Immature natural killer cell (primary cell): ENCODE data around the gene CCR8. TPM values are rescaled to one million over a fixed set of nuclear protein-coding genes. Genes with fewer than 3 reads are reported as not detected.

Source experiments
- DNase-seq, 3 donors: peaks; one replicate each; pipeline ENCODE4 v3.0.0; 2022; ENCODE audit warnings: mixed read lengths in 1 of 3
- H3K27ac Mint-ChIP-seq, 6 donors: one replicate each; pipeline ENCODE4 v1.8.0; 2020; ENCODE audit warnings: mixed read lengths in 6 of 6, mild to moderate bottlenecking in 5 of 6, inconsistent platforms in 4 of 6, moderate library complexity in 3 of 6
- H3K27me3 Mint-ChIP-seq, 3 donors: one replicate each; pipeline ENCODE4 v1.8.0; 2020 to 2021; ENCODE audit warnings: low read depth in 3 of 3, mild to moderate bottlenecking in 3 of 3, mixed read lengths in 3 of 3, moderate library complexity in 3 of 3, inconsistent platforms in 1 of 3
- H3K36me3 Mint-ChIP-seq, 3 donors: one replicate each; pipeline ENCODE4 v1.8.0; 2020; ENCODE audit warnings: mixed read lengths in 3 of 3, inconsistent platforms in 2 of 3, mild to moderate bottlenecking in 2 of 3
- H3K4me1 Mint-ChIP-seq, 2 donors: one replicate each; pipeline ENCODE4 v1.8.0; 2020; ENCODE audit warnings: inconsistent platforms in 2 of 2, mild to moderate bottlenecking in 2 of 2, mixed read lengths in 2 of 2, moderate library complexity in 1 of 2
- H3K4me3 Mint-ChIP-seq, 5 donors: one replicate each; pipeline ENCODE4 v1.8.0; 2020; ENCODE audit warnings: mild to moderate bottlenecking in 5 of 5, mixed read lengths in 5 of 5, inconsistent platforms in 3 of 5, moderate library complexity in 3 of 5
- H3K9me3 Mint-ChIP-seq, 6 donors: one replicate each; pipeline ENCODE4 v1.8.0; 2020; ENCODE audit warnings: mild to moderate bottlenecking in 6 of 6, mixed read lengths in 6 of 6, inconsistent platforms in 4 of 6, moderate library complexity in 3 of 6
- polyA plus RNA-seq, 3 donors: library from polyadenylated mRNA; unstranded; fragments of 300-500 nt; fragmentation: Illumina TruSeq; gene quantifications; one replicate each; pipeline ENCODE4 v1.2.3, GENCODE V29; 2021

The CCR8 gene
- 1 to 10 TPM in 2 of 3 donors, not detected in 1; 1.1 TPM for polyA plus RNA-seq

- Mint-ChIP-seq H3K27ac (peak within 1 kb of the TSS in 1 of 6 donors; percentile 62), H3K4me1 (peaks cover 16 to 30% of the 10 kb centered on the region in 2 donors), H3K9me3 (no peaks in the 10 kb centered on the region), H3K36me3 (peaks cover 0 to 8% (median 0%) of the 10 kb centered on the region in 3 donors), H3K27me3 (no peaks in the 10 kb centered on the region), H3K4me3 (no peak within 1 kb of the TSS)
- DNase-seq, result no peak
Observed at GRCh38 chr3:39329493-39329892, at the start of gene CCR8. TSS of gene CCR8 (plus strand) at chr3:39329709. CDS start at chr3:39332332, 2,623 bp downstream.

- H3K36me3 Mint-ChIP-seq, result peaks cover 45 to 52% (median 46%) of the 10 kb centered on the region in 3 donors
- H3K27me3 Mint-ChIP-seq, result peaks cover 2 to 20% (median 8%) of the 10 kb centered on the region in 3 donors
- peaks cover 0 to 3% (median 0%) of the 10 kb centered on the region in 6 donors for H3K9me3 Mint-ChIP-seq
- H3K4me3 Mint-ChIP-seq, result peak within 1 kb of the TSS; percentile 95 to 100 (median 99)
- peak; percentile 47 to 54 (median 50) for DNase-seq
- peak within 1 kb of the TSS; percentile 94 to 100 (median 98) for H3K27ac Mint-ChIP-seq
- H3K4me1 Mint-ChIP-seq, result peaks cover 63 to 64% of the 10 kb centered on the region in 2 donors
Observed at GRCh38 chr3:39279745-39280517, 49.6 kb upstream of the CCR8 start, which contains the start of gene CX3CR1. TSS of gene CX3CR1 (minus strand) at chr3:39280036. CDS start at chr3:39266509, 13,527 bp downstream.

GRCh38 chr3:39280571-39280970 lies 48.9 kb upstream of the CCR8 start:
- peak overlapping the region; percentile 92 to 100 (median 97) for H3K27ac Mint-ChIP-seq
- H3K4me3 Mint-ChIP-seq, result peak overlapping the region; percentile 95 to 100 (median 99)
- peaks cover 0 to 3% (median 0%) of the 10 kb centered on the region in 6 donors for H3K9me3 Mint-ChIP-seq
- DNase-seq, result no peak
- H3K27me3 Mint-ChIP-seq, result peaks cover 2 to 20% (median 8%) of the 10 kb centered on the region in 3 donors
- H3K36me3 Mint-ChIP-seq, result peaks cover 40 to 46% (median 40%) of the 10 kb centered on the region in 3 donors
- peaks cover 60 to 64% of the 10 kb centered on the region in 2 donors for H3K4me1 Mint-ChIP-seq

- no peak for DNase-seq
- peak overlapping the region; percentile 95 to 100 (median 99) for H3K4me3 Mint-ChIP-seq
- H3K36me3 Mint-ChIP-seq, result peaks cover 30 to 37% (median 30%) of the 10 kb centered on the region in 3 donors
- H3K27ac Mint-ChIP-seq, result peak overlapping the region; percentile 92 to 100 (median 97)
- peaks cover 2 to 20% (median 8%) of the 10 kb centered on the region in 3 donors for H3K27me3 Mint-ChIP-seq
- peaks cover 57 to 63% of the 10 kb centered on the region in 2 donors for H3K4me1 Mint-ChIP-seq
- H3K9me3 Mint-ChIP-seq, result peaks cover 0 to 3% (median 0%) of the 10 kb centered on the region in 6 donors
Observed at GRCh38 chr3:39281533-39281932, 48.0 kb upstream of the CCR8 start.

GRCh38 chr3:39282057-39282456 lies 47.5 kb upstream of the CCR8 start:
- peaks cover 0 to 3% (median 0%) of the 10 kb centered on the region in 6 donors for H3K9me3 Mint-ChIP-seq
- DNase-seq, result no peak
- H3K4me3 Mint-ChIP-seq, result peak overlapping the region; percentile 95 to 100 (median 99)
- H3K27me3 Mint-ChIP-seq, result peaks cover 2 to 18% (median 8%) of the 10 kb centered on the region in 3 donors
- H3K36me3 Mint-ChIP-seq, result peaks cover 25 to 32% (median 25%) of the 10 kb centered on the region in 3 donors
- peak overlapping the region; percentile 92 to 100 (median 97) for H3K27ac Mint-ChIP-seq
- peaks cover 60 to 63% of the 10 kb centered on the region in 2 donors for H3K4me1 Mint-ChIP-seq

GRCh38 chr3:39284457-39284881 lies 45.0 kb upstream of the CCR8 start:
- peaks cover 4 to 11% (median 6%) of the 10 kb centered on the region in 3 donors for H3K36me3 Mint-ChIP-seq
- DNase-seq, result no peak
- H3K27ac Mint-ChIP-seq, result peak overlapping the region; percentile 74 to 89 (median 86)
- H3K4me3 Mint-ChIP-seq, result peak overlapping the region; percentile 28 to 67 (median 53)
- peaks cover 0 to 3% (median 0%) of the 10 kb centered on the region in 6 donors for H3K9me3 Mint-ChIP-seq
- H3K27me3 Mint-ChIP-seq, result peaks cover 0 to 7% (median 4%) of the 10 kb centered on the region in 3 donors
- H3K4me1 Mint-ChIP-seq, result peaks cover 78 to 87% of the 10 kb centered on the region in 2 donors

- Mint-ChIP-seq H3K27ac (peak overlapping the region in 2 of 6 donors; percentile 12 to 60), H3K4me1 (peaks cover 78 to 95% of the 10 kb centered on the region in 2 donors), H3K27me3 (peaks cover 0 to 3% (median 0%) of the 10 kb centered on the region in 3 donors), H3K36me3 (peaks cover 0 to 5% (median 0%) of the 10 kb centered on the region in 3 donors), H3K9me3 (peaks cover 0 to 3% (median 0%) of the 10 kb centered on the region in 6 donors), H3K4me3 (no peak overlapping the region)
- DNase-seq, result no peak
Observed at GRCh38 chr3:39285332-39285731, 44.2 kb upstream of the CCR8 start.

GRCh38 chr3:39286771-39287170 lies 42.7 kb upstream of the CCR8 start:
- H3K27me3 Mint-ChIP-seq, result peaks cover 0 to 5% (median 0%) of the 10 kb centered on the region in 3 donors
- no peaks in the 10 kb centered on the region for H3K36me3 Mint-ChIP-seq
- DNase-seq, result no peak
- H3K9me3 Mint-ChIP-seq, result no peaks in the 10 kb centered on the region
- peak overlapping the region in 3 of 5 donors; percentile 19 to 34 (median 21) for H3K4me3 Mint-ChIP-seq
- H3K27ac Mint-ChIP-seq, result peak overlapping the region in 5 of 6 donors; percentile 68 to 82 (median 75)
- peaks cover 67 to 89% of the 10 kb centered on the region in 2 donors for H3K4me1 Mint-ChIP-seq

GRCh38 chr3:39287216-39288164 lies 42.0 kb upstream of the CCR8 start:
- Mint-ChIP-seq H3K4me3 (peak overlapping the region in 3 of 5 donors; percentile 14 to 43 (median 34)), H3K36me3 (no peaks in the 10 kb centered on the region), H3K9me3 (no peaks in the 10 kb centered on the region), H3K27me3 (peaks cover 0 to 2% (median 2%) of the 10 kb centered on the region in 3 donors), H3K27ac (peak overlapping the region; percentile 70 to 97 (median 83)), H3K4me1 (peaks cover 62 to 86% of the 10 kb centered on the region in 2 donors)
- no peak for DNase-seq

- Mint-ChIP-seq H3K36me3 (no peaks in the 10 kb centered on the region), H3K9me3 (no peaks in the 10 kb centered on the region), H3K4me1 (peaks cover 54 to 78% of the 10 kb centered on the region in 2 donors), H3K27ac (peak overlapping the region; percentile 70 to 97 (median 83)), H3K4me3 (peak overlapping the region in 4 of 5 donors; percentile 38 to 62 (median 43)), H3K27me3 (peaks cover 0 to 2% (median 2%) of the 10 kb centered on the region in 3 donors)
- peak; percentile 87 to 88 (median 87) for DNase-seq
Observed at GRCh38 chr3:39288300-39288808, 41.2 kb upstream of the CCR8 start.

- H3K36me3 Mint-ChIP-seq, result no peaks in the 10 kb centered on the region
- DNase-seq, result no peak
- peak overlapping the region; percentile 47 to 81 (median 74) for H3K27ac Mint-ChIP-seq
- H3K4me1 Mint-ChIP-seq, result peaks cover 50 to 72% of the 10 kb centered on the region in 2 donors
- peaks cover 0 to 4% (median 2%) of the 10 kb centered on the region in 3 donors for H3K27me3 Mint-ChIP-seq
- H3K9me3 Mint-ChIP-seq, result no peaks in the 10 kb centered on the region
- H3K4me3 Mint-ChIP-seq, result no peak overlapping the region
Observed at GRCh38 chr3:39289107-39289506, 40.4 kb upstream of the CCR8 start.

- H3K27ac Mint-ChIP-seq, result peak overlapping the region in 3 of 6 donors; percentile 22 to 70 (median 27)
- peaks cover 40 to 61% of the 10 kb centered on the region in 2 donors for H3K4me1 Mint-ChIP-seq
- no peaks in the 10 kb centered on the region for H3K36me3 Mint-ChIP-seq
- no peak overlapping the region for H3K4me3 Mint-ChIP-seq
- DNase-seq, result no peak
- H3K9me3 Mint-ChIP-seq, result no peaks in the 10 kb centered on the region
- H3K27me3 Mint-ChIP-seq, result peaks cover 0 to 4% (median 2%) of the 10 kb centered on the region in 3 donors
Observed at GRCh38 chr3:39290255-39290654, 39.3 kb upstream of the CCR8 start.
